ENCODE measurements around the gene AVEN. TPM values are rescaled to one million over a fixed set of nuclear protein-coding genes. Genes with fewer than 3 reads are reported as not detected.
"Not testable (repeated sequence)": the region's sequence is repeated elsewhere in the genome, so short reads cannot be mapped to it uniquely, and the experiment has no call there.

The AVEN gene
- 10 to 100 TPM; 13.7 to 17.2 (median 14.4) TPM for polyA plus RNA-seq (ENCODE audit: insufficient read length in 3 of 3)
- long read RNA-seq, donor 1, transcript AVEN-201 (6 exons, 1,605 nt), result major isoform, 5 of 5 reads
- long read RNA-seq, donor 1, partial matches to known transcripts, result 0 of 5 reads
- long read RNA-seq, donor 1, other reads (novel, unspliced or antisense), result 0 of 5 reads
- long read RNA-seq, donor 2, transcript AVEN-201 (6 exons, 1,605 nt), result major isoform, 9 of 9 reads
- long read RNA-seq, donor 2, partial matches to known transcripts, result 0 of 9 reads
- long read RNA-seq, donor 2, other reads (novel, unspliced or antisense), result 0 of 9 reads
- long read RNA-seq, donor 3, partial matches to known transcripts, result 0 of 4 reads
- long read RNA-seq, donor 3, other reads (novel, unspliced or antisense), result 0 of 4 reads
- long read RNA-seq, donor 4, partial matches to known transcripts, result 0 of 3 reads
- long read RNA-seq, donor 4, other reads (novel, unspliced or antisense), result 0 of 3 reads
- long read RNA-seq, donor 5, partial matches to known transcripts, result 0 of 4 reads
- long read RNA-seq, donor 5, other reads (novel, unspliced or antisense), result 0 of 4 reads
- long read RNA-seq, donor 6, transcript AVEN-201 (6 exons, 1,605 nt), result major isoform, 5 of 5 reads
- long read RNA-seq, donor 6, partial matches to known transcripts, result 0 of 5 reads
- long read RNA-seq, donor 6, other reads (novel, unspliced or antisense), result 0 of 5 reads
- long read RNA-seq, donor 7, transcript AVEN-201 (6 exons, 1,605 nt), result major isoform, 6 of 6 reads
- long read RNA-seq, donor 7, partial matches to known transcripts, result 0 of 6 reads
- long read RNA-seq, donor 7, other reads (novel, unspliced or antisense), result 0 of 6 reads
- long read RNA-seq, donor 8, partial matches to known transcripts, result 0 of 2 reads
- long read RNA-seq, donor 8, other reads (novel, unspliced or antisense), result 0 of 2 reads
- long read RNA-seq, donor 9, transcript AVEN-201 (6 exons, 1,605 nt), result major isoform, 7 of 12 reads
- long read RNA-seq, donor 9, partial matches to known transcripts, result 5 of 12 reads
- long read RNA-seq, donor 9, other reads (novel, unspliced or antisense), result 0 of 12 reads
- long read RNA-seq, donor 10, transcript AVEN-201 (6 exons, 1,605 nt), result major isoform, 7 of 7 reads
- long read RNA-seq, donor 10, partial matches to known transcripts, result 0 of 7 reads
- long read RNA-seq, donor 10, other reads (novel, unspliced or antisense), result 0 of 7 reads
- long read RNA-seq, donor 11, partial matches to known transcripts, result 0 of 1 reads
- long read RNA-seq, donor 11, other reads (novel, unspliced or antisense), result 0 of 1 reads
- long read RNA-seq, donor 12, partial matches to known transcripts, result 0 of 4 reads
- long read RNA-seq, donor 12, other reads (novel, unspliced or antisense), result 0 of 4 reads
- long read RNA-seq, donor 13, partial matches to known transcripts, result 0 of 1 reads
- long read RNA-seq, donor 13, other reads (novel, unspliced or antisense), result 0 of 1 reads
- long read RNA-seq, donor 14, result 0 reads
- long read RNA-seq, donor 15, result 0 reads
- long read RNA-seq, donor 16, partial matches to known transcripts, result 0 of 1 reads
- long read RNA-seq, donor 16, other reads (novel, unspliced or antisense), result 0 of 1 reads

- DNase-seq, result peak; percentile 48
These were observed at the start of gene AVEN for GRCh38 chr15:34038871-34039789. TSS of gene AVEN (minus strand) at chr15:34039204. CDS start at chr15:34039046, 158 bp downstream.

- no peak for DNase-seq
These were observed 46.7 kb upstream of the AVEN start for GRCh38 chr15:34085746-34086145.

GRCh38 chr15:34084086-34084485 lies 45.1 kb upstream of the AVEN start:
- no peak for DNase-seq

GRCh38 chr15:34079904-34080303 lies 40.9 kb upstream of the AVEN start:
- no peak for DNase-seq

GRCh38 chr15:34078900-34079299 lies 39.9 kb upstream of the AVEN start:
- no peak for DNase-seq

GRCh38 chr15:34076785-34077184 lies 37.8 kb upstream of the AVEN start:
- no peak for DNase-seq

GRCh38 chr15:34070003-34070402 lies 31.0 kb upstream of the AVEN start:
- DNase-seq, result no peak

GRCh38 chr15:34065941-34066340 lies 26.9 kb upstream of the AVEN start:
- no peak for DNase-seq

GRCh38 chr15:34065261-34065660 lies 26.3 kb upstream of the AVEN start:
- no peak for DNase-seq

- no peak for DNase-seq
These were observed 25.4 kb upstream of the AVEN start for GRCh38 chr15:34064438-34064837.

GRCh38 chr15:34059946-34060345 lies 20.9 kb upstream of the AVEN start:
- no peak for DNase-seq

- DNase-seq, result no peak
These were observed 20.5 kb upstream of the AVEN start for GRCh38 chr15:34059476-34059875.

- DNase-seq, result no peak
These were observed 17.9 kb upstream of the AVEN start for GRCh38 chr15:34056911-34057310.

GRCh38 chr15:34055868-34056595 lies 17.0 kb upstream of the AVEN start:
- no peak for DNase-seq

GRCh38 chr15:34054081-34054707 lies 15.2 kb upstream of the AVEN start:
- no peak for DNase-seq

- not testable (repeated sequence) for DNase-seq
These were observed 11.4 kb upstream of the AVEN start for GRCh38 chr15:34050385-34050784.

- no peak for DNase-seq
These were observed 10.1 kb upstream of the AVEN start for GRCh38 chr15:34049112-34049511.

GRCh38 chr15:34047893-34048775 lies 9.1 kb upstream of the AVEN start:
- no peak for DNase-seq
